HG02588 (cell line): ENCODE measurements around the gene USH2A.

Experiments used
- ATAC-seq: cut with Tn5 transposase; IDR thresholded peaks from one replicate; pipeline ENCODE4 v1.9.1; 2021; ENCODE audit warnings: mild to moderate bottlenecking, moderate library complexity; ENCODE audit not compliant: unreplicated experiment

USH2A gene

DNA sequence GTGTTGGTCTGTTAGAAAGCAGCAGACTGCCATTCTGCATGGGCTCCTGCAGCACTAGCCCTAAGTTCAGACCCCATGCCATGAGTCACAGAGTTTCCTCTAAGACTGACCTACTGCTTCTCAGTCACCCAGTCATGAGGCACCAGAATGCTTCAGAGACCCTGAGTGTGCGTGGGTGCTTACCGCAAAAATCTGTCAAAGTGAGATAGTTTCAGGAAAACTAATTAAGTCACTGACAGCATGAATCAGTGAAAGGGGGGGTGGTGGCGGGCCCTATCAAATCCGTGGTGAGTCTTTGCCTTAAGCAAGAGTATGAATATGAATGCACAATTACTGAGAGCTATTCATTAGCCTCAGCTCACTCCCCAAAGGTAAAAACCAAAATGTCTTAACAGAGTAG is 758.0 kb downstream of the USH2A start:
- no peak for ATAC-seq

DNA sequence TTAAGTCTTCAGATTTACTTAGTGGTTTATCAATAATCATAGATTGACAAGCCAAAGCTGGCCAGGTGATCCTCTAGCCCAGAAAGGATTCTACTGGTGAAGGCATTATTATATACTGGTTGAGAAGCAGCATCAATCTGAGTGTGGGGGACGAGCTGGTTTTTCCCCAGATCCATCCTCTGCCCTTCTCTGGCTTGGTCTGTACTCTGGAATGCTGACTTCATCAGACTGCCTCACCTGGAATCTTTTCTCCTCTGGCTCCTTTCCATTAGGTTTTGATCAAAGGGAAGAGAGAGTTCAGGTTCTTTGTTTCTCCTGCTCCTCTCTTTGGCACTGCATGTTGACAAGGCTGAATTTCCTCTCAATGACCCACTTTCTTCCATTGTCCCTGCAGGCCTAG is 762.2 kb downstream of the USH2A start:
- no peak for ATAC-seq

DNA sequence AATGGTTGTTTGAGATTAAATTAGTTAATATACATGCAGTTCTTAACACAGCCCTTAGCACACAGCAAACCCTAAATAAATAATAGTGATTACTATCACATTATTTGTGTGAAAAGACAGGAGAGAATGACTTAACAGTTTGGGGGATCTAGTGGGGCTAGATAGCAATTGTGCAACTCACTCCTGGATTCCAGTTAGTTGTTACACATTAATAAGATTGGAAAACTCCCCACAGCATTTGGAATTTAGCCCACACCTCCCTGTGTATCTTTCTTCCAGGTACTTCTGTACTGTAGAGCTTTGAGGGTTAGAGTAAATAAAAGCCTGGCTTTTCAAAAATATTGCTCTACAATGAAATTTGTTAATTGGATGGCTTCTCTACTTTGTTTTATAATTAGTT is 763.0 kb downstream of the USH2A start:
- ATAC-seq: no peak

DNA sequence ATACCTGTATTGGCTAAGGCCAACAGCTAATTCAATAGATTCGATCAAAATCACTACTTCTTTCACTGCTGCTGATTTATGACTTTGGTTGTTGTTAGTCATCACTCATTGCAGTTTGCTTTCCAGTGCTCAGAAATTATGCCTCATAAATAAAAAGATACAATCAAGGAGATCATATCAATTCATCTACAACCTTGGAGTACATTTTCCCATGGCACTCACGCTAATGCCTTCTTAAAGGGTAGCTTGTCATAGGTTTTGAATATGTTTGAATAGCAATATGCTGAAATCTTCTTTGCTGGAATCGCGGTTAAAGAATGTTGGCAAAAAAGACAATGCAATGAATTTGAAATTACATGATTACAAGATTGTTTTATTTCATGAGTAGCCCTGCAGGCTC is 766.2 kb downstream of the USH2A start:
- ATAC-seq: no peak

DNA sequence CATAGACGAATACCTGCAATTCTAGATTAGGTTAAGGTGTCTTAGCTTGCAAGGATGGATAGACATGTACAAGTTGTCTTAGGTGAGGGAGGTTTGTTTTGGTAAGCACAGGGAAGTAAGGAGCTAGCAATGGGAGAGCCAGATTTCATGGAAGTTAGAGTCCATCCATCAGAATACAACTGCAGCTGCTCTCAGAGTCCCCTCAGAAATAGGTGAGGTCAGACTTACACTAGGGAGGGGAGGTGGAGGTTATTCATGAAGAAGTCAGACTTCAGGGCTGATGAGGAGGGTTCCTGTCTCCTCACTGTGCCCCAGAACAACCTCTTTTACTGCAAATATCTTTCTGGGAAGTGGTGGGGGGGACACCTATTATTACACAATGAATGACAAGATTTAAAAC is 770.9 kb downstream of the USH2A start:
- ATAC-seq: no peak

DNA sequence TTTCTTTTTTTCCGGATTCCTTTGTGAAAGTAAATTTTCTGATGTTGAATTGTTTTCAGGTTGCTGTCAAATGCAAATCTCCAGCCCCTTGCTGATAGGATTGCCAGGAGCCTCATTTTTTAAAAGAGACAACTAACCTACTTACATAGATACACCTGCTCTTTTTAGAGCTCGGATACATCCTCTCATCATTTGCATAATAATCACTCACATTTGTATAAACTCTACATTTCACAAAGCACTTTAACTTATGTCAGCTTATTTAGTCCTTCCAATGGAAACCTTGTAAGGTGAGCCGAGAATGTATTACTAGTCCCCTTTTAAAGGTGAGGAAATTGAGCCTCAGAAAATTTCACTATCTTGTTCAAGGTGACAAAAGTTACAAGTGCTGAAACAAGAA is 771.4 kb downstream of the USH2A start:
- no peak for ATAC-seq

DNA sequence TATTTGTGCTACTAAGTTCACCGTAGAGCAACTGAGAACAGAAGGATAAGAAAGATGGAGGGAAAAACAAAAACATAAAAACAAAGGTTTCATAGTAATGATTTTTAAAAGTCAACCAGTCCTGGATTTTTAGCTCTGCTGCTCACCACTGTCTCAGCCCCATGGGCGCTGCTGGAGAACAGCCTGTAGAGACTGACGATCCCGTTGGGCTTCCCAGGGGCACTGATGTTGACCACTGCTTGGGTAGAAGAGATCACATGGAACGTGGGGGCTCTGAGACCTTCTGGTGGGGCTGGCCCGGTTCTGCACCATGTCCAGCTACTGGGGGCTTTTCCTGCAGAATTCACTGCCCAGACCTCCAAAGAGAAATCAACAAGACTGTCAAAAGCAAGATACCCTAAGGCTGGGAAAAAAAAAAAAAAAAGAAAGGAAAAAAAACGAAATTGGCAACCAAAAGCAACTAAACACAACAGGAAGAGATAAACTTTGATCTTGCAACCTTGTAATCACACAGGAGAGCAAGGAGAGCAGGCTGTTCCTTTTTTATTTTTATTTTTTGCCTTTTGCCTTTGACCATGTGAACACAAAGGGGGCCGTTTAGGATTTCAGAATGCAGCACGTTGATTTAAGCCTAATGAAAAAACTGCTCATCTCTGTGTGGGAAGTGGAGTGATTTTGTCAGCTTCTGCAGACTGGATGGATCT is 772.6 kb downstream of the USH2A start:
- ATAC-seq: no peak

DNA sequence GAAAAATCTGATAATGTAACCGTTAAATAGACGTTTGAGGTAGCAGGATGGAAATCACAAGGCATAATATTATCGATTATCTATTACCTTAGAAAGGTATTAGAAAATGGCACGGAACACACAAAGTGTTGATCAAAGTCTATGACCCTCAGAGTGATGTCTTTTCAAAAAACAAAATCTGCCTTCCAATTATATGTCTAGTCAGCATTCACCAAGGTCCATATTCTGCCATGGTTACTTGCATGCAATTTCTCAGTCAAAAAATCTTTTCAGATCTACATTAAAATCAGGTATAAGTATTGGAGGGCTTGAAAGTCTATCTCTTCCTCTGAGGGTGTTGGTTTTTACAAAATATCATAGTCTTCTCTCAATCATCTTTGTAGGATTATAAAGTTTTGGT is 774.3 kb downstream of the USH2A start:
- ATAC-seq: no peak

DNA sequence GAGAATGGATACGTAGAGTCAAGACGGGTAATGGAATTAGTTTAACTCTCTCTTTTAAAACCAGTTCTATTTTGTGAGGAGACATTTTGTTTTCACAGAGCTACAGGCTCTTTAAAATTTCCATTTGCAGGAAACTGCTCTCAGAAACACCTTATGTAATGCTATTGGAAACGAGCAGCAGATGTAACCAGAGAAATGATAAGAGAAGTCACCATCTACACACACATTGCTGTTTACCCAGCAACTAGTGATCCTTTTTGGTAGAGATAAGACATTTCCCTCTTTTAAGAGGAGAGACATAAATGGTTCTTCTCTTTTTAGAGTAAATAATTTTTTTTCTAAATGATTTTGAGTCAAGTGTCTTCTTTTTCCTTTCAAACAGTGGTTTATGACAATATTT is 775.5 kb downstream of the USH2A start:
- no peak for ATAC-seq

DNA sequence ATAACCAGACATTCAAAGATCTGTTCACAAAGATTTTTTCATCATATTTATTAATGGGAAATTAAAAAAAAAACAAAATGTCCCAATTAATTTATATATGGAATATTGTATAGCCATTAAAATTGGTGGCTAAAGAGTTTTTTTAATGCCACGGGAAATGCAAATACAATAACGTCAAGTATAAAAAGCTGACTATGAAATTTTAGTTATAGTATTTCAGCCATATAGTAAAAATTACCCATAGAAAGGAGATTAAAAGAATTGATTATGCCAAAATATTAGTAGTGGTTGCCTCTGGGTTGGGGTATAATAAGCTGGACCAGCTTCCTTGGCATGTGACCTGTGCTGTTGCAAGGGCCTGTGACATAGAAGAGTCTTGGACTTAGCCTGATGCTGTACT is 777.4 kb downstream of the USH2A start:
- no peak for ATAC-seq

DNA sequence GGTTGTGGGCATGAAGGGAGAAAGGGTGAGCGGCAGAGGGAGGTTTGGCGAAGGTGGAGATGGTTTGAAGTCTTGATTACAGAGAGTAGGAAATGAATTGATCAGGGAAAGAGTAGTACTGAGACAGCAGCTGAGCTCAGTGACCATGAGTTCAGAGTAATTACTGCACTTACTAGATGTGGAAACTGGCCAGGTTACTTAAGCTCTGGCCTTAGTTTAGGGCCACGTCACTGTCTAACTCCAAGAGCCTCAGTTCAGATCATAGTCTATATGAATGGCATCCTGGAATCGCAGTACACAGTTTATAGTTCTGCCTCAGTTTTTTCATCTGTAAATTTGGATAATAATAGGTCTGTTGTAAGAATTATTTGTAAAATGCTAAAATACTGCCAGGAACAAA is 778.1 kb downstream of the USH2A start:
- ATAC-seq: no peak

DNA sequence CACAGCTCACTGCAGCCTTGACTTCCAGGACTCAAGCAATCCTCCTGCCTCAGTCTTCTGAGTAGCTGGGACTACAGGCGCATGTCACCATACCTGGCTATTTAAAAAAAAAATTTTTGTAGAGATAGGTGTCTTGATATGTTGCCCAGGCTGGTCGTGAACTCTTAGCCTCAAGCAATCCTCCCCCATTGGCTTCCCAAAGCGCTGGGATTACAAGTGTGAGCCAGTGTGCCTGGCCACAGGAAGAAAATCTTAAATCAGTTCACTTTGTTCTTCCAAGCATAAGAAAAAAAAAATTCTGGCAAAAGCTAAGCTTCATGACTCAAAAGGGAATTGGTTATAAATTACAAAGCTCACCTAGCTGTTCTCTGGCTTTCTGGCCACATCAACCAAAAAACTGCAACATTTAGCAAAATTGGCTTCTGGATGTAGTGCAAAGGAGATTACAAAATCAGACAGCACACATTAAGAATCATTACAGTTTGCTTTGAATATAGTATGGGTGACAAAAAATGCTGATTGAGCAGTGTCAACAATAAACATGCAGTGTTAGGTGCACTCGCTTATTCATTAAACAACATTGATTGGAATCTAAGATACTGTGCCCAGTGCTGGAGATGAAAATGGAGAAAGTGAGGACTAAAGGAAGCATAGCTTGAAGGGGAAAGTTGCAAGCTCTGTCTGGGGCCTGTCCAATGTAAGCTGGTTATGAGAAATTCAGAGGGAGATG is 779.5 kb downstream of the USH2A start:
- no peak for ATAC-seq

DNA sequence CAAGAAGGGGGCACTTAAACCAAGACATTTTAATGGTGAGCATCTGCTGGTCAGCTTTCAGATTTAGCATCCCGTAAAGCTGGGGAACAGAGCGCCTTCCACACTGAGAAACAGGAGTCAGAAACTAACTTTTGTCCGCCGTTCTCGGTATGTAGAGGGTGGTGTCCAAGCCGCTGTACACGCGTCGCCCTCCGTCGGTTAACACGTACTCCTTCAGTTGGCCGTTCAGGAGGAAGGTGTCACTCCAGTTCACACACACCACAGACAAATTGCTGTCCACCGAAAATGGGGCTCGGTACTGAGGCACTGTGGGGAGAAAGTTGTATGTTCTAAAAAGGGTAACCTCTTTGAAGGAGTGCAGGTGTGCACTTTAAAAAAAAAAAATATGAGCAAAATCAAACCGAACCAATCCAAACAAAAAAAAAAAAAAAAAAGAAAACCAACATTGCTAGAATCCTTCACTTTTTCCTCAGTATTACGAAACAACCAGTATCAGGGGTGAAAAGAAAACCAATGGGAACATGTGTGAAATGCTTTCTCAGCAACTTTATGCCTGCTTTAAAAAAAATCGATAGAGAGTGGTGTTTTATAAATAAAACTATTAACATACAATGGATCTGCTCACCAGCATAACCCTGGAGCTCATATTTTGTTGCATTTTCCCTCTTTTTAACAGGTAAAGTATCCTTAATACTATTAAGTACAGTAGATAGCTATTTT is 782.7 kb downstream of the USH2A start:
- ATAC-seq: no peak

DNA sequence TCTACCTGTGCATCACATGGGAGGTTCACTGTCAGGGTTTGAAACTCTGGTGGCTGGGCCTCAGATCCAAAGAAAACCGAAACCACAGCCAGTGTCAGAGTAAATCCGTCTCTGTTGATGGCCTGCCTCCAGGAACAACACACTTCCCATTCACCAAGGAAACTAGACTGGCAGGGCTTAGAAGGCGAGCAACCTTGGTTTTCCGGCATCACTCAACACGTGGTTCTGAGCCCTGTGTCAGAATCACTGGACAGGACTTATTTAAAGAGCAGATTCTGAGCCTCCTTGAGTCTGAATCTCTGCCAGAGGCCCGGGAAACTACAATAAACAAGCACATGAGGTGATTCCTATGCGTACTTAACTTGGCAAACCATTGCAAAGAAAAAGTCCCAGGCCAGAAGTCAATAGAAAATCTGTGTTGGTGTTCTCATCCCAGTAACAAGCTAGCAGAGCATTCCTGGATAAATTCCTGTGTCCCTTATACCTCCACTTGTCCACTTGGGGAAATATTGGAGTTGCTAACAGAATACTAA is 786.1 kb downstream of the USH2A start:
- no peak for ATAC-seq

DNA sequence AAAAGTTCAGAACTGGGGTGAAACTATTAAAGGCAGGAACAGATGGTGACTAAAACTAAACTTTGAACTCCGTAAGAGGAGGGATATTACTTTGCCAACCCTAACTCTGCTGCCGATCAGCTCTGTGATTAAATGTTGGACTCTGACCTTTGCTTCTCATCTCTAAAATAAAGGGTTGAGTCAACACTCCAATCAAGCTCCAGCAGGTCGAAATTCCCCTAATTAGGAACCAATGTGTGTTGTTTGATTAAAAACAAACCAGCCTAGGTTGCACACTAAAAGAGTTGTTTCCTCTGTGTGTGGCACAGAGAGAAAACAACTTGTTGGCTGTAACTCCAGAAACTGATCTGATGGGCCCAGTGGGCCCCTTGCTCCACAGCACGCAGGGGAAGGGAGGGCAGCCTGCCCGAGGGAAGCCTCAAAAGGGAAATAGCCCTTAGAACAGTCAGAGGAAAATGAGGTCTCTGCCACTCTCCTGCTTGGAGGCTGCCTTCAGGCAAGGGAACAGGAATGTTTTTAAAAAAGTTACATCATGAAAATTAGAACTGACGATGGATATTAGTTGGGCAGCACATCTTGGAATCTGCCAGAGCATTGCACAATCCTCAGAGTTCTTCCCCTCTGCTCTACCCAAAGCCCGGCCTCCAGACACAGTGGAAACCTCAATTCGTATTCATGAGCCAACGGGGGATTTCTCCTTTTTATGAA is 786.8 kb downstream of the USH2A start:
- ATAC-seq: no peak

DNA sequence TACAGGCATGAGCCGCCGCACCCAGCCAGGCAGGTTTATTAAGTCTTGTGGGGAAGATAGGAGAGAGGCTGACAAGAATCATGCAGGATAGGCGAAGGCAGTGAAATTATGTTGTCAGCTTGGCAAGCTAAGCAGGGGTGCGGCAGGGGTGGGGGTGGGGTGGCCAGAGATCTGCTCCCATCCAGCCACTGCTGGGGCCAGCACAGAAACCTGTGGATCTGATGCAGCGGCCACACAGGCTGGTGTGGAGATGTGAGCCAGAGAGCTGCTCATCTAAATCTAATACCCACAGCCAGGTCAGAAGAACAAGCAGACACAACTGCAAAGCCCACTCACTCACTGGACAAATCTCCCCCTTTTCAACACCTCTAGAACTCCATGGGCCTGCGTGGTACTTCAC is 787.4 kb downstream of the USH2A start:
- no peak for ATAC-seq

DNA sequence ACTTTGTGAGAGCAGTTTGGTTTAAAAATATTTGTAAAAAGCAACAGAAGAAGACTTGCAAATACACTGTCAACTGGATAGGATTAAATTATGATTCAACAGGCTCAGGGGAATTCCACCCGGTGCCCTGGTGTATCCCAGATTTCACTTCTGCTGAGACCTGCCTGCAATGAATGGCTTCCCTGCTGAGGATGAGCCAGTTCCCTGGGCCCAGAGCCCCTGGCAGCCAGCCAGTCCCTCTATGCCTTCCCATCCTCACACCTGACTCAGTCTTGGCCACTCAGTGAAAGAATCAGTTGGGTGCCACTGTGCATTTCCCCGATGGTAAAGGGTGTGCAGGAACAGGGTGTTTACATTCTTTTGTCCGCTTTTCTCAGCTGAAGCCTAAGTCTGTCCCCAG is 791.8 kb downstream of the USH2A start:
- no peak for ATAC-seq

DNA sequence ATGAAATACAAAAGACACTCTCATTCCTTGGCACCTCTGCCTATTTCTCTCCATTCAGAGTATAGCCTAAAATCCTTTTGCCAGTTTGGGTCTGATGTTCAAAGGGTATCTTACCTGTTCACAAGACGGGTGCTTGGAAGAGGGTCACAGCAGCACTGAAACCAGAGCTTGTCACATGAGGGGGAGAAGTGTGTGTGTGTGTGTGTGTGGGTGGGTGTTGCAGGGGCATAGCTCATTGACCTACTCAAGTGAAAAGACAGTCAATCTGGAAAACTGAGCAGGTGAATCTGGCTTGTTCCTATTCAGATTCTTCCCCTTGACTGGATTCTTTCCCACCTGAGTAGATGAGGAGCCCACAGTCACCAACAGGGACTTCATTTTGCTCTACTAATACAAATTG is 792.2 kb downstream of the USH2A start:
- no peak for ATAC-seq

DNA sequence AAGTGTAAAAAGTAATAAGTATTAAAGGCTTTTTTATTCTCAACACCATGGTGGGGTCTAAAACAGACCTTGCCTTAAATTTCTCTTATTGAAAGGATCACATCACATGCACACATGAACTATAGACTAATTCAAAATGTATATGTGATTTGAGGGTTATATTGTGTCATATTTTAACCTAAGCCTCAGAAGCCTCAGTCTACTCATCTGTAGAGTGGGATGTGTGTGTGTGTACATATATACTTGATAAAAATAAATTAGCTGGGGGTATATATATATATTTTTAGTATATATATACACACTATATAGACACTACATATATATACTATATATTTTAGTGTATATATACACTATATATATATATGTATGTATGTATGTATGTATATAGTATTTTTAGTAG is 797.3 kb downstream of the USH2A start:
- no peak for ATAC-seq

DNA sequence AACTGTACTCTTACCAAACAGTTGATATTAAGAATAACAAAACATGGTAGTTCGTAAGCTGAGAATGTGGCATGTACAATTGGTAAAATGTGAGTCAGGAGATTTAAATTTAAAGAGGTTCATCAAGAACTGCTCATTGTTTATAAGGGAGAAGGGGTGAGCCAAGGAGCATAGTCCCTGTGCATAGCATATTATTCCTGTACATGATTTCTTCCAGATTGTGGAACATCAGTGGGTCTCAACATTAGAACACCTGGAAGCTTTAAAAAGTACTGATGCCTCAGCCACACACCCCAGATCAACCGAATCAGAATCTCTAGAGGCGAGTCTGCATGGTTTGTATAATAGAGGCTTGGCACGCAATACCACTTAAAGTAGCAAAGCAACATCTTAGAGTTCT is 800.1 kb downstream of the USH2A start:
- no peak for ATAC-seq

DNA sequence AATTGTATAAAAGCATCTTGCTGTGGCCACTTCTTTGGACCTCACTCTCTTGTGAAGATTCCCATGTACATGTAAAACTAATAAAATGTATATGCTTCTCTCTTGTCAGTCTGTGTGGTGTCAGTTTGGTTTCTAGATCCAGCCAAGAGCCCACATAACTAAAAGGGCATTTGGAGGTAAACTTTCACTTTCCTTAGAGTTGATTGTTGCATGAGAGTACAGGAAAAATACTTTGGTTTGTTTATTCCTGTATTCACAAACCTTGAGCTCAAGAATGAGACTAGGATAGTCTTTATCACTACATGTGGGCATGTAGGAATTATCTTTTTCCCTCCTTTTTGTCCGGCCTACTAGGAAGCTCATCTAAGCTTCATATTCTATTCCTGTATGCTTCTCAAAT is 805.3 kb downstream of the USH2A start:
- no peak for ATAC-seq
